HG03520 (cell line): ENCODE measurements around the gene NMS.
"Not testable (repeated sequence)": the region's sequence is repeated elsewhere in the genome, so short reads cannot be mapped to it uniquely, and the experiment has no call there.

Experiments used
- ATAC-seq: cut with Tn5 transposase; IDR thresholded peaks from one replicate; pipeline ENCODE4 v1.9.1; 2021; ENCODE audit warnings: mild to moderate bottlenecking, moderate library complexity; ENCODE audit not compliant: unreplicated experiment

NMS gene, protein sequence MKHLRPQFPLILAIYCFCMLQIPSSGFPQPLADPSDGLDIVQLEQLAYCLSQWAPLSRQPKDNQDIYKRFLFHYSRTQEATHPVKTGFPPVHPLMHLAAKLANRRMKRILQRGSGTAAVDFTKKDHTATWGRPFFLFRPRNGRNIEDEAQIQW

DNA sequence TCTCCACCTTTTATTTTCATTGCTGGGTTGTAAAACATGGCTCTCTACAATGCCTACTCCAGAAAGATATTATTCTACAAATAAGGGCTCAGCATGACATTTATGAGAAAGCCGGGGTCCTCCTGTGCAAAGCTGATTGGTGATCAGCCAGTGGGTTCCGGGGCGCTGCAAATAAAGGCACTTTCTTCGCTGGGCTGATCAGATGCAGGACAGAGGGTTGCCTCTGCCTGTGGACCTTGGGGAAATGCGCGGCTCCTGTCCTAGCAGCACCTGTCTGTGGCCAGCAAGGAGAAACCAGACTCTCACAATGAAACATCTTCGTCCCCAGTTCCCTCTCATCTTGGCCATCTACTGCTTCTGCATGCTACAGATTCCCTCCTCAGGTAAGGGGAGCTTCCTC is at the start of gene NMS:
NMS (plus strand) TSS at position 301 of the 400 bp plus-strand sequence; CDS start at position 308, 7 bp downstream.
- ATAC-seq: no peak

DNA sequence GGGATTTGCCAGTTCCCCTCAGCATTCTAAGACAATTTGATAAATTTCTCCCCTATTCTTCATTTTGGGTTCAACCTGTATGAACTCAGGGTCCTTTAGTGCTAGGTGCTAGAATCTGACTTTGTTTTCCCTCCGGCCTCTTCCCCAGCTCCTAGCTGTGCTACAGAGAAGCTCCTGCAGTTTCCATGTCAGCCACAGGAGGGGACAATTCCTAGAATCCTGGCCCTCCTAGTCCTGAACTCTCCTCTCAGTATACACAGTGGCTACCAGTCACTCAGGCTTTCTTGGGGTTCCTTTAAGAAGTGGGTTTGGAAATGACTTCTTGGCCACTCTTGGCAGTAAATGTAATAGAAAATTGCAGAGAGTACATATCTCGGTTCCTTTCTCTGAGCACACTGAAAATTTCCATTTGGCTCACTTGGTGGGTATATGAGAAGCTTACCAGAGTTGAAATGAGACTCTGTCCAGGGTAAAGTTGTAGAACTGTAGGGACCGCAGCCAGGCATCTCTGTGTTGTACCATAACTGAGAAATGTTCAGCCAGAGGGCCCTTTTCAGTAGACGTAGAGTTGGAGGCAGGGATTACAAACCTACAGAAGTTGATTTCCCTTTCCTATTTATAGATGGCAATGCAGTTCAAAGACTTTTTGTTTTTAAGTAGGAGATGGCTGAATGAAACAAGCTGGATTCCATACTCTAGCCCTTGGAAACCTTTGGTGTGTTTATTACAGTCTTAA is 47.8 kb upstream of the NMS start:
- ATAC-seq: no peak

DNA sequence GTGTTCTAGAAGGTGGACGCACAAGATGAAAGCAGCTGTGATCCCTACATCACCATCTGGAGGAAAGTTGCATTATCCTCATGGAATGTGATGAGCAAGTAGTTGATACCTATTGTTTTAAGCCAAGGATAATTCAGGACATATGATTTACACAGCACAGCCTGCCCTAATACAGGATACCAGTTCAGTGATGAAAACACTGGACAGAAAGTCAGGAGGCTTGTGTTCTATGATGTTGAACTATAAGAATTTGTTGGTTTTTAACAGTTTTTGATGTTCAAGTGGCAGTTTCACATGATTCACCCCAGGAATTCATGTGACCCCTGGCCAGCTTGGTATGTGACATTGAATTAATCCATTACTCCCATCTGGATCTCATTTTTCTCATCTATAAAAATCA is 46.7 kb upstream of the NMS start:
- no peak for ATAC-seq

DNA sequence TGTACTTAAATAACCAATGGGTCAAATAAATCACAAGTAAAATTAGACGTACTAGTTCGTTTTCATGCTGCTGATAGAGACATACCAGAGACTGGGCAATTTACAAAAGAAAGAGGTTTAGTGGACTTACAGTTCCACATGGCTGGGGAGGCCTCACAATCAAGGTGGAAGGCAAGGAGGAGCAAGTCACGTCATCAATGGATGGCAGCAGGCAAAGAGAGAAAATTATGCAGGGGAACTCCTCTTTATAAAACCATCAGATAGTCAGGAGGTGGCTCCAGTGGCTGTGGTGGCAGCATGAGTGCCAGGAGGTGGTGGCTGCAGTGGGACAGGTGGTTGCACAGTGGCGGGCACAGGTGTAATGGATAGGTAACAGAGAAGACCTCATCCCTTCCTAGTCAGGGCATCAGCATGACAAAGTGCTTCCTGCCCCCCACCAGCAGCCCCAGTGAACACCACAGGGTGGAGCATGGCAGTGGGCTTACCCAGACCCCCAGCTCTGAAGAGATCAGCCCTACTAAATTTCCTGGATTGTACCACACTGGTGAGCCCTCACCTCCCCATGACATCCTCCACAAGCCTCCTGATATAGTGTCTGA is 45.9 kb upstream of the NMS start:
- no peak for ATAC-seq

DNA sequence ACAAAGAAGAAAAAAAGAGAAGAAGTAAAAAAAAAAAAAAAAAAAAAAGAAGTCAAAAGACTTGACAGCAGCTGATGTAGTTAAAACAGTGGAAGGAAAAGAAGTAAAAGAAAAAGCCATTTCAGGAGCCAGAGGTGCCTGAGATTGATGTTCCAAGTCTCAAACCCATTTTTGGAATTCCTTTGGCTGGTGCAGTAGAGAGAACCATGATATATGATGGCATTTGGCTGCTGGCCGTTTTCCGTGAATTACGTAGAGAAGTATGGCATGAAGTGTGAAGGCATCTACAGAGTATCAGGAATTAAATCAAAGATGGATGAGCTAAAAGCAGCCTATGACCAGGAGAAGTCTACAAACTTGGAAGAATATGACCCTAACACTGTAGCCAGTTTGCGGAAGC is 45.2 kb upstream of the NMS start:
- no peak for ATAC-seq

DNA sequence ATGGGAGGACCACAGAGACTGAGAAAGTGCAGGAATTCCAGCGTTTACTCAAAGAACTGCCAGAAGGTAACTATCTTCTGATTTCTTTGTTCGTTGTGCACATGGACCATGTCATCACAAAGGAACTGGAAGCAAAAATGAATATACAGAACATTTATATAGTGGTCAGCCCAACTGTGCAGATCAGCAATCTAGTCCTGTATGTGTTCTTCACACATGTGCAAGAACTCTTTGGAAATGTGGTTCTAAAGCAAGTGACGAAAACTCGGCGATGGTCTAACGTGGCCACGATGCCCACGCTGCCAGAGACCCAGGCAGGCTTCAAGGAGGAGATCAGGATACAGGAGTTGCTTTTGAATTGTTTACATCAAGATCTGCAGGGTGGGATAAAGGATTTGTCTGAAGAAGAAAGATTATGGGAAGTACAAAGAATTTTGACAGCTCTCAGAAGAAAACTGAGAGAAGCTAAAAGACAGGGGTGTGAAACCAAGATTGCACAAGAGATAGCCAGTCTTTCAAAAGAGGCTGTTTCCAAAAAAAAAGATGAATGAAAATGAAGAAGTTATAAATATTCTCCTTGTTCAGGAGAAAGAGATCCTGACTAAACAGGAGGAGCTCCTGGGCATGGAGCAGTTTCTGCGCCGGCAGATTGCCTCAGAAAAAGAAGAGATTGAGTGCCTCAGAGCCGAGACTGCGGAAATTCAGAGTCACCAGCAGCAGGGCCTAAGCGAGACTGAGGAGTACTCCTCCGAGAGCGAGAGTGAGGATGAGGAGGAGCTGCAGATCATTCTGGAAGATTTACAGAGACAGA is 44.5 kb upstream of the NMS start:
- no peak for ATAC-seq

DNA sequence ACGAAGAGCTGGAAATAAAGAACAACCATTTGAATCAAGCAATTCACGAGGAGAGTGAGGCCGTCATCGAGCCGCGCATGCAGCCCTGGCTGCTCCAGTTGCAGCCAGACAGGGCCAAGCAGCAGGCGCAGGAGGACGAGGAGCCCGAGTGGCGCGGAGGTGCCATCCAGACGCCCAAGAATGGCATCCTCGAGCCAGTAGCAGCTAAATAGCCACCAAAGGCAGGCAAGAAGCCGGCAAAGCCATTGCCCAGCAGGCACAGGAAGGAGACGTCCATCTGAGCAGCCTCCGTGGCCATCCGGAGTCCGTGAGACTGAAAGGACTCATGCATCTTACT is 43.9 kb upstream of the NMS start:
- no peak for ATAC-seq

DNA sequence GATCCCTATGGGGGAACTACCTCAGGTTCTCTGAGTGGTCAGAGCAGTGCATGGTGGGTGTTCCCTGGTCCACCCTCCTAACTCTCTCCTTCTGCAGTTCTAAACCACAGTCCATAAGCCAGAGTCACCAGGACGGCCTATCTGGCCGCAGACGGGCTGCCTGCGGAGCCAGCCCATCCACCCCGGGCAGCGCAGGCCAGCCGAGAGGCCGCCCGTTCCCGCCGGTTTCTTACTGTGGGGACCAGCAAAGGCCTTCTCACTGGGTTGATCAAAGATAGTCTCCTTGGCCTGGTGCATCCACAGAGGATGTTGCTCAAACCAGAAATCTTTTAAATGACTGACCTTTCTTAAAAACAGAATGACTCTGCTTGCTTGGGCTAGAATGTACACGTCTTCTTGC is 43.2 kb upstream of the NMS start:
- no peak for ATAC-seq

DNA sequence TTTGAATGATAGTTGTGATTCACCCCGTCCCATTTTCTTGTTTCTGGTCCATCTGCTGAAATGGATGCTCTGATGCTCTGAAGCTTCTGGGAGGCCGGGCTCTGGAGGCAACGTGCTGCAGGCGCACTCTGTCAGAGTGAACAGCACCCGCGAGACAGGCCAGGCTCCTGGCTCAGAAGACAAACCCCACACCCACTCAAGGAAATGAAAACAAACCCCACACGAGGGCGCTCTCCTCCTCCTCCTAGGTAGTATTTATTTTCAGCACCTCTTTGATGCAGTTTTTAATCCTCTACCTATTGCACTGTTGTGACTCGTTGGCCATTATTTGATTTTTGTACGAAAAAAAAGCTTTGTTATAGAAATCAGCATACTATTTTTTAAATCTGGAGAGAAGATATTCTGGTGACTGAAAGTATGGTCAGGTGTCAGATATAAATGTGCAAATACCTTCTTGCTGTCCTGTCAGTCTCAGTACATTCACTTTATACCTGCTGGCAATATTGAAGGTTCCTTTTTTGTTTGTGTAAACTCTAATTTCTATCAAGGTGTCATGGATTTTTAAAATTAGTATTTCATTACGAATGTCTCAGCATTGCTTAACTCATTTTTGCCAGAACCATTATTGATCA is 42.5 kb upstream of the NMS start:
- ATAC-seq: peak; percentile 50

DNA sequence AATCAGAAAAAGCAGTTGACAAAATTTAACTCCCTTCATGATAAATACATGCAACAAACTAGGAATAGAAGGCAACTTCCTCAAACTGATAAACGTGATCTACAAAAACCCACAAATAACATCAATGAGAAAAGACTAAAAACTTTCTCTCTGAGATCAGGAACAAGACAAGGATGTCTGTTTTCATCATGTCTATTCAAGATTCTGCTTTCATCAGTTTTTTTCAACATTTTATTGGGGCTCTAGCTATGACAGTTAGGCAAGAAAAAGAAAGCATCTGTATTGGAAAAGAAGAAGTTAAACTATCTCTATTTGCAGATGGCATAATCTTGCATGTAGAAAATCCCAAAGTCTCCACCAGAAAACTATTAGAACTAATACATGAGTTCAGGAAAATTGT is 40.6 kb upstream of the NMS start:
- ATAC-seq: no peak

DNA sequence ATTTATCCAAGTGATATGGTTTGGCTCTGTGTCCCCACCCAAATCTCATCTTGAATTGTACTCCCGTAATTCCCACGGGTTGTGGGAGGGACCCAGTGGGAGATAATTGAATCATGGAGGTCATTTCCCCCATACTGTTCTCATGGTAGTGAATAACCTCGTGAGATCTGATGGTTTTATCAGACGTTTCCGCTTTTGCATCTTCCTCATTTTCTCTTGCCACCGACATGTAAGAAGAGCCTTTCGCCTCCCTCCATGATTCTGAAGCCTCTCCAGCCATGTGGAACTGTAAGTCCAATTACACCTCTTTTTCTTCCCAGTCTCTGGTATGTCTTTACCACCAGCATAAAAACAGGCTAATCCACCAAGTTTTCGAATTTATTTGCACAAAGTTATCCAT is 32.5 kb upstream of the NMS start:
- ATAC-seq: no peak

DNA sequence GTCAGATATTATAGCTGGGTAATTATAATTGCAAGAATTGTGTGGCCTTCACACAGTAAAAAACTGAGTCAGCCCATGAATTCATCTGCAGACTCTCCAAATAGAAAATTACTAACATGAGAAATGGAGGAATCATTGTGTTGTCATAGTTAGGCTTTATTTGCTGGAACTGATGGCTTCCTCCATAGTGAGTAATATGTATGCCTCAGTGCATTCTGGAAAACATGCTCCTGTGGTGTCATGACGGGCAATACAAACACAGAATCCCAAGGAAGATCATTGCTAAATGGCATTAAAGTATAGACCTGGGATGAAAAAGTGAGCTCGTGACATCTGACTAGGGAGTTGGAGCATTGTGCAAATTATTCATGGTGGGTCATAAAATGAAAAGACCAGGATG is 23.6 kb upstream of the NMS start:
- no peak for ATAC-seq

DNA sequence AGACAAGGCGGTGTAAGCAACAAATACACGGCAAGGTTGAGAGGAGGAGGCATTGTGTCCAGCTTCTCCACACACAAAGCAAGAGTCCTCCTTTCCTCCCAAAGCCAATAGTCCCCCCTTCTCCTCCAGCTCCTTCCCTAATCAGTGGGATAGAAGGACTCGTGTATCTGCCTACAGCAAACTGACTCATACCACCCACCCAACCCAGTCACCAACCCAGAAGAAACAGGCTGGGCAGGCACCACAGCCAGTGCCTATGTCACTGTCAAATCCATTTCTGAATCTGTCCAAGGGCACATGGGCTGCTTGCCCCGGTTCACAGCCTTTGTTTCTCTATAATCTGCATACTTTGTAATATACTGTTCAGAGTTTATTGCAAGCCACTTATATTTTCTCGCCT is 19.2 kb upstream of the NMS start:
- no peak for ATAC-seq

DNA sequence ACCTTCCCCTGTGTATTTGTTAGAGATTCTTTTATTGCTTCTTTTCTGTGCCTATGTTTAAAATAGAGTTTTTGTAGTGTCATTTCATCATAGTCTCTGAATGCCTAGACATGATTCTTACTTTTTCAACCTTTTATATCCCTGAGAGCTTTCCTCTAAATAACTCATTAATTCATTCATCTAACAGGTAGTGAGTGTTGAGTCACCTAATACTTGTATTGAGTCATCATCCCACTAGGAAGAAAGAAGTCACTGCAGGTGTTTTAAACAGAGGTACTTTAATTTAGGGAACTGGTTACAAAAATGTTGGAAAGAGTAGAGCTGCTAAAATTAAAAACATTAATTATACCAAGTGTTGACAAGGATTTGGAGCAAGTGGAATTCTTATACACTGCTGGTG is 18.5 kb upstream of the NMS start:
- no peak for ATAC-seq

DNA sequence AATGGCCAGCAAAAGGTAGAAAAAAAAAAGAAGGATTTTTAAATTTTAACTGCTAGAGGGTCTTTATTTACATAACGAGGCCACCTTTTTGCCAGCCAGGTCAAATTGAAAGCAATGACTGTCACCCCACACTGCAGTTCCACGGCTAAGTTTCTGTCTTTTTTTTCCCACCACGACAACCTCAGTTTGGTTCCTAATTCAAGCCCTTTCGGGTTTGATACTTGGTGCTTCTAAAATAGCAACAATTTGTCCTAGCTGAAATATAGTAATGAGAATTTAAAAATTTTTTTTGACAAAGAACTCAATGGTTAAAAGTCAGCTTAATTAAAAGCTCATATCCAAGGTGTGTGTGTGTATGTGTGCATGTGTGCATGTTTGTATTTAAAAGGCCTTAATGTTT is 16.4 kb upstream of the NMS start:
- no peak for ATAC-seq

DNA sequence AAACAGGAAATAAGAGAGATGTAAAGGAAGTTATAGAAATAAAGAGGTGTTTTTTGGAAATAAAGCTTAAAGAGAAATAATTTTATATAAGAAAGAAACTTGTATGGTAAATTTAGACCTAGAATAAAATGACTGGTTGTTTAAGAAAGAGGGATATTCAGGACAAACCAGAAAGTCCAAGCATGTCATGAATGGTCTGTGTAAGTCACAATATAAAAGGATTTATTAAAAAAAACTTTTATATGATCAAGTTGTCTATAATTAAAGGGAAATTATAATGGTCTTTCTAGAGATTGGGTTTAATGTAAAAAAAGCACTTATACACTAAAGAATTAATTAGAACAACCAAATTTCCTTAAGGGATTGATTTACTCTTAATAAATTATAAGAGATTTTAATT is 13.9 kb upstream of the NMS start:
- not testable (repeated sequence) for ATAC-seq

DNA sequence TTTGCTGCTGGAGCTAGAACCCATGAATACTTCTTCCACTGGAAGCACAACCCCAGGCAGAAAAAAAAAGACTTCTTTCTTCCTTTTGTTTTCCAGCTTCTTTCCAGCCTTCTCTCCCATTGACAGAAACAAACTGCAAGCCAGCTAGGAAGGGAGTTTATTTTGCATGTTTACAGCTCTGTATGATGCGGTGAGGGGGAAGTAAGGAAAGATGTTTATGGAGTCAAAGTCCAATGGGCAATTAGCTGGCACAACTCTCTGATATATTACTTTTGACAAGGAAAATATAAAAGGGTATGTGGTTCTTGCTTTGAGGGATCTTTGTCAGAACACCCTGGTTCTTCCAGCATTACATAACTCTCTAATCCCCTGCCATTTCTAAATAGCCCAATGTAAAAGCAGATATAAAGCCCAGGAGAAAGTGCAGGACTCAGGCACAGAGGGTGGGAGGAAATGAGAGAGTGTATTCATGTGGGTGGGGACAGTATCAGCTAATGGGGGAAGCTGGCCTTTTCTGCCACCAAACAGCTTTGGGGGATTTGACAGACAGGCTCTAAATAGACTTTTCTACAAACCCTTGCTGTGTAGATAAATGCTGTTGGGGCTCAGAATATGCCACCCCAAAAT is 9.3 kb upstream of the NMS start:
- no peak for ATAC-seq

DNA sequence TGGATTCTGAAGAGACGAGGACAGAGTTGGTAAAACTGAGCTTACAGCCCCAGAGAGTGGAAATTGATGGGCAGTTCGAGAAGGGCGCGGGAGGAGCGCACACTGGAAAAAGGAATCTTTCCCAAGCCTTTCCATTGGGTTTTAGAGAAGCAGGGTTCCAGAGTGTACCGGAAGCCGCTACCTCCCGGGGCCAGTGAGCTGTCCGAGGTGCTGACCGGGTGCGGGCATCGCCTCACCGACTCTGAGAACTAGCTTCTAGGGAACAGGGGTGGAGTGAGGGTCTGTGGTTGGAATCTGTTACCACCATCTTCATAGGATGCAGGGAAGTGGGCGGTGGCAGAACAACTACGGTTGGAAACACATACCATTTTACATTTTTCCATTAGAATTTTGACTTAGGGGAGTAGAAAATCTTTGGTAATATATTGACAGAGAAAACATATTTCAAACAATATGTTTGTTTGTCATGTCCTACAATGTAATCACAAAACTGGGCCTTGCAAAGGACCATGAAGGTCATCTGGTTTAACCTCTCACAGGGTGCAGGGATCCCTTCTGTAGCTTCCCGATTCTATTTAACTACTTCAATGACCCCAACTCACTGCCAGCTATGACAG is 724 bp downstream of the NMS start:
- ATAC-seq: no peak

DNA sequence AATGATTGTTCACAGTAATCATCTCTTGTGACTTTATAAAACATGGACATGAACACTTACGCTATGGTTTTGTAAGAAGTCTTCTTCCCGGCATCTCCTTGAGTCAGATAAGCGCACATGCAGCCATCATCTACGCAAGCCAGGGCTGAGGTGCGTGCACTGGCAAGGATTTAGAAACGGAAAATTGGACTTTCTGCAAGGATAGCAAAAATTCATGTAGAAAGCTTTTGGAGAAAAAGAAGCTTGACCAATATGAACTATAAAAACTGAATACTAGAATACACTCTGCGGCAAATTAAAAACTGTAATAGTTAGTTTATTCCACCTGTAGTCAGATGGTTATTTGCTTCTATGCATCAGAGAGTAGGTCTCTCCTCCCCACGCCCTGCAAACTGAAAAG is 6.3 kb downstream of the NMS start:
- ATAC-seq: no peak

DNA sequence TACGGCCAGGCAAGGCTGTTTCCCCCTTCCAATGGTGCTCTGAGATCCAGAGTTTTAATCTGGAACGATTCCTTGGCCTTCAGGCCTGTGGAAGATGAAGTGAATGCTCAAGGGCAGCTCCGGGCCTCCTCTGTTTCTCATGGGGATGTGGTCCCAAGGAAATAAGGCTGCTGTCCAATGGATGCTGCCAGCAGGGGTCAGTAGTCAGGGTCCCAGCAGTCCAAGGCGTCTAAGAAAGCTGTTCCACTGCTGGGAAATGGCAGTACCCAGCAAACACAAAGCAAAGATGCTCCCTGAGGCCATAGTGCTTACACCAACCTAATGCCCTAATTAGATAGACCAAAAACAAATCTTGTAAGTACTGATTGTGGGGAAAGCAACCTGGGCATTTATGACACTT is 12.5 kb downstream of the NMS start:
- no peak for ATAC-seq

DNA sequence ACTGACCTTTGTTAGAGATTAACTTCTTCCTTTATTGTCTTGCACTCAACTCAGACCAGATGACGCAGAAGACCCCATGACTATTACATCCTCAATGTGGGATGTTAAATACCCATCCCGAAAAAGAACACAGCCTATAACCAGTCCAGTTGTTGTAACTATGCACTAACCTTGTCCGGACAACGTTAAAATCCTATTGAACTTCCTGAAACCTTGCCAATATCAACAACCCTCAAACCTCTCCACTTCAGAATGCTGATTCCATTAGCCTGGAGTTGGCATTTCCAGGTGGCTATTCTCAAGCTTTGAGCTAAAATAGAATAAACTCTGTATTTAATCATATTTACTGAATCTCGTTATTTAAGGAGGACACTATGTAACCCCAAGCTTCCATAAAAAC is 13.6 kb downstream of the NMS start:
- ATAC-seq: no peak
